SK-N-SH (cell line): Measurements from ENCODE around the gene TMEM92. TPM values are rescaled to one million over a fixed set of nuclear protein-coding genes. Genes with fewer than 3 reads are reported as not detected.

Experiments used
- CTCF ChIA-PET: fragments of 300-600, 350-600 bp; formaldehyde crosslinking; extraction: SDS; loops from one replicate; lab custom pipeline; 2021; lab: Yijun Ruan, JAX
- POLR2A ChIA-PET: fragments of 350-600 bp; sonication (Branson Sonifier 250); formaldehyde crosslinking; extraction: SDS; loops from one replicate; lab custom pipeline; 2020; ENCODE audit warnings: antibody characterized with exemption, inconsistent platforms; lab: Yijun Ruan, JAX
- DNase-seq: peaks from one replicate; pipeline ENCODE4 v3.0.0; 2012
- H2AFZ ChIP-seq: fragments of 200-600 bp; sonication (generic); 2 replicates; pipeline ENCODE4 v1.8.1; 2016; ENCODE audit warnings: antibody characterized with exemption, mild to moderate bottlenecking, low read depth
- H3F3A ChIP-seq: fragments of 200-600 bp; sonication (generic); replicated peaks from 2 replicates; pipeline ENCODE3; 2016; ENCODE audit warnings: antibody characterized with exemption, mild to moderate bottlenecking; ENCODE audit not compliant: insufficient read depth
- H3K27ac ChIP-seq, 2 experiments: fragments of 200-500 bp in 1 of 2; fragments of 200-600 bp in 1 of 2; sonication (Bioruptor generic) in 1 of 2; sonication (generic), shearing (Covaris generic) in 1 of 2; 2 replicates each; pipeline versions ENCODE4 v1.5.1 to v1.6.1; 2014 to 2016; ENCODE audit warnings: low read depth in 2 of 2, inconsistent platforms in 1 of 2, low read length in 1 of 2, mild to moderate bottlenecking in 1 of 2, mixed read lengths in 1 of 2
- H3K27me3 ChIP-seq: fragments of 200-600 bp; sonication (generic), shearing (Covaris generic); 2 replicates; pipeline ENCODE4 v1.6.1; 2016; ENCODE audit warnings: mixed run types; ENCODE audit not compliant: insufficient read depth
- H3K36me3 ChIP-seq, 2 experiments: fragments of 200-500 bp in 1 of 2; fragments of 200-600 bp in 1 of 2; sonication (Bioruptor generic) in 1 of 2; sonication (generic) in 1 of 2; replicated peaks in 1 of 2; 2 replicates each; pipeline versions ENCODE3 to v1.5.1; 2014 to 2016; ENCODE audit warnings: low read length in 1 of 2, mild to moderate bottlenecking in 1 of 2; ENCODE audit not compliant: insufficient read depth in 2 of 2, control insufficient read depth in 1 of 2
- H3K4me1 ChIP-seq, 2 experiments: fragments of 200-500 bp in 1 of 2; fragments of 200-600 bp in 1 of 2; sonication (Bioruptor generic) in 1 of 2; sonication (generic), shearing (Covaris generic) in 1 of 2; 2 replicates each; pipeline versions ENCODE4 v1.5.1 to v1.6.1; 2014 to 2016; ENCODE audit warnings: low read depth in 1 of 2, low read length in 1 of 2, mixed run types in 1 of 2; ENCODE audit not compliant: insufficient read depth in 2 of 2, control insufficient read depth in 1 of 2
- H3K4me2 ChIP-seq: fragments of 200-600 bp; sonication (generic), shearing (Covaris generic); 2 replicates; pipeline ENCODE4 v1.6.1; 2017; ENCODE audit warnings: mixed run types
- H3K4me3 ChIP-seq, 2 experiments: fragments of 200-500 bp in 1 of 2; fragments of 200-600 bp in 1 of 2; sonication (Bioruptor generic) in 1 of 2; sonication (generic), shearing (Covaris generic) in 1 of 2; 2 replicates each; pipeline versions ENCODE4 v1.5.1 to v1.8.1; 2014 to 2016; ENCODE audit warnings: low read depth in 2 of 2, inconsistent platforms in 1 of 2, low read length in 1 of 2, mild to moderate bottlenecking in 1 of 2, mixed read lengths in 1 of 2, moderate library complexity in 1 of 2
- H3K79me2 ChIP-seq: fragments of 200-600 bp; sonication (generic); 2 replicates; pipeline ENCODE4 v1.8.1; 2017; ENCODE audit warnings: mild to moderate bottlenecking; ENCODE audit not compliant: insufficient read depth
- H3K9ac ChIP-seq: fragments of 200-600 bp; sonication (generic); 2 replicates; pipeline ENCODE4 v1.6.1; 2017; ENCODE audit warnings: mixed run types
- H3K9me2 ChIP-seq: fragments of 200-600 bp; sonication (generic); 2 replicates; pipeline ENCODE4 v1.6.1; 2017; ENCODE audit warnings: mixed run types
- H3K9me3 ChIP-seq: fragments of 200-600 bp; sonication (generic); 2 replicates; pipeline ENCODE4 v1.6.1; 2017; ENCODE audit warnings: mixed run types, mild to moderate bottlenecking, moderate library complexity
- H4K20me1 ChIP-seq: fragments of 200-600 bp; sonication (generic); 2 replicates; pipeline ENCODE4 v1.6.1; 2017; ENCODE audit warnings: mild to moderate bottlenecking, mixed run types; ENCODE audit not compliant: insufficient read depth
- ELF1 ChIP-seq: IDR thresholded peaks from 2 replicates; pipeline ENCODE4 v1.4.0; 2012
- EP300 ChIP-seq, 2 experiments: IDR thresholded peaks; 2 replicates each; pipeline versions ENCODE4 v1.4.0 to v1.6.1; 2012; ENCODE audit warnings: borderline replicate concordance in 1 of 2, low read depth in 1 of 2, low read length in 1 of 2
- GATA2 ChIP-seq: sonication (generic); formaldehyde crosslinking; IDR thresholded peaks from 2 replicates; pipeline ENCODE4 v1.5.0; 2020; ENCODE audit warnings: mild to moderate bottlenecking, missing genetic modification reagents
- IRF3 ChIP-seq: fragments of 150-350 bp; IDR thresholded peaks from 2 replicates; pipeline ENCODE4 v1.6.1; 2016; ENCODE audit warnings: mild to moderate bottlenecking, low read depth, low read length
- JUND ChIP-seq: IDR thresholded peaks from 2 replicates; pipeline ENCODE4 v1.4.0; 2012
- MEF2A ChIP-seq: IDR thresholded peaks from 2 replicates; pipeline ENCODE4 v1.4.0; 2012; ENCODE audit warnings: low read depth, borderline replicate concordance
- MXI1 ChIP-seq: IDR thresholded peaks from 2 replicates; pipeline ENCODE4 v1.6.1; 2012; ENCODE audit warnings: mild to moderate bottlenecking, low read depth, low read length, improper control_type of control experiment
- NFIC ChIP-seq: IDR thresholded peaks from 2 replicates; pipeline ENCODE4 v1.4.0; 2012; ENCODE audit warnings: borderline replicate concordance
- RFX5 ChIP-seq: IDR thresholded peaks from 2 replicates; pipeline ENCODE4 v1.6.1; 2012; ENCODE audit warnings: mild to moderate bottlenecking, improper control_type of control experiment, low read length
- SMC3 ChIP-seq: IDR thresholded peaks from 2 replicates; pipeline ENCODE4 v1.6.1; 2012; ENCODE audit warnings: low read depth, low read length, improper control_type of control experiment
- USF2 ChIP-seq: fragments of 150-350 bp; IDR thresholded peaks from 2 replicates; pipeline ENCODE4 v1.6.1; 2017; ENCODE audit warnings: antibody characterized with exemption, low read length, low read depth, borderline replicate concordance
- WGBS: methylation state at CpG from one replicate; pipeline ENCODE4 v1.1.6; 2017; ENCODE audit warnings: low lambda C conversion rate; 5-methylcytosine and 5-hydroxymethylcytosine counted together
- polyA plus RNA-seq, 3 experiments: library from polyadenylated mRNA; depleted of rRNA; stranded (reverse); fragments of >200 nt; gene quantifications; 2 replicates each; pipeline ENCODE4 v1.2.3, GENCODE V29; 2012
- TF ChIP-seq, protein P1 (sequence below): IDR thresholded peaks from 2 replicates; pipeline ENCODE4 v1.6.1; 2012; ENCODE audit warnings: mild to moderate bottlenecking, low read depth, low read length, moderate library complexity

Gene TMEM92
- polyA plus RNA-seq, 1 of the 3 experiments (the other 2 are of a cell fraction): 0.46 TPM

- TF ChIP-seq GATA2 (CRISPR knock-in tag) (no peak), MEF2A (no peak), JUND (no peak), MXI1 (no peak), RFX5 (no peak), NFIC (no peak), EP300 (IDR thresholded peaks at IDR 0.05; ENCODE audit: borderline replicate concordance in 1 of 2, low read depth in 1 of 2, low read length in 1 of 2) (no peak), USF2 (no peak), SMC3 (no peak), ELF1 (no peak), IRF3 (no peak)
- TF ChIP-seq, protein P1, sequence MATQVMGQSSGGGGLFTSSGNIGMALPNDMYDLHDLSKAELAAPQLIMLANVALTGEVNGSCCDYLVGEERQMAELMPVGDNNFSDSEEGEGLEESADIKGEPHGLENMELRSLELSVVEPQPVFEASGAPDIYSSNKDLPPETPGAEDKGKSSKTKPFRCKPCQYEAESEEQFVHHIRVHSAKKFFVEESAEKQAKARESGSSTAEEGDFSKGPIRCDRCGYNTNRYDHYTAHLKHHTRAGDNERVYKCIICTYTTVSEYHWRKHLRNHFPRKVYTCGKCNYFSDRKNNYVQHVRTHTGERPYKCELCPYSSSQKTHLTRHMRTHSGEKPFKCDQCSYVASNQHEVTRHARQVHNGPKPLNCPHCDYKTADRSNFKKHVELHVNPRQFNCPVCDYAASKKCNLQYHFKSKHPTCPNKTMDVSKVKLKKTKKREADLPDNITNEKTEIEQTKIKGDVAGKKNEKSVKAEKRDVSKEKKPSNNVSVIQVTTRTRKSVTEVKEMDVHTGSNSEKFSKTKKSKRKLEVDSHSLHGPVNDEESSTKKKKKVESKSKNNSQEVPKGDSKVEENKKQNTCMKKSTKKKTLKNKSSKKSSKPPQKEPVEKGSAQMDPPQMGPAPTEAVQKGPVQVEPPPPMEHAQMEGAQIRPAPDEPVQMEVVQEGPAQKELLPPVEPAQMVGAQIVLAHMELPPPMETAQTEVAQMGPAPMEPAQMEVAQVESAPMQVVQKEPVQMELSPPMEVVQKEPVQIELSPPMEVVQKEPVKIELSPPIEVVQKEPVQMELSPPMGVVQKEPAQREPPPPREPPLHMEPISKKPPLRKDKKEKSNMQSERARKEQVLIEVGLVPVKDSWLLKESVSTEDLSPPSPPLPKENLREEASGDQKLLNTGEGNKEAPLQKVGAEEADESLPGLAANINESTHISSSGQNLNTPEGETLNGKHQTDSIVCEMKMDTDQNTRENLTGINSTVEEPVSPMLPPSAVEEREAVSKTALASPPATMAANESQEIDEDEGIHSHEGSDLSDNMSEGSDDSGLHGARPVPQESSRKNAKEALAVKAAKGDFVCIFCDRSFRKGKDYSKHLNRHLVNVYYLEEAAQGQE: no peak
- Histone ChIP-seq H3F3A (peaks cover 8% of the 10 kb centered on the region), H3K4me2 (no peak overlapping the region), H3K27me3 (no peaks in the 10 kb centered on the region), H3K79me2 (no peaks in the 10 kb centered on the region), H3K4me3 (no peak overlapping the region), H3K9ac (no peak overlapping the region), H3K4me1 (peaks cover 42 to 56% of the 10 kb centered on the region in 2 experiments; a peak in 3 of 4 replicates), H3K9me3 (no peaks in the 10 kb centered on the region), H2AFZ (no peak overlapping the region), H3K9me2 (no peaks in the 10 kb centered on the region), H3K36me3 (no peaks in the 10 kb centered on the region), H4K20me1 (no peaks in the 10 kb centered on the region), H3K27ac (no peak overlapping the region)
- ChIA-PET POLR2A (no interaction called here), CTCF (interaction anchor here (0.9 to 53.3 kb wide), 5 partner anchors 10 to 84 kb away, joined by 3 to 2150 read pairs (median 12); partner anchors contain the start of genes COL1A1 and TMEM92)
- DNase-seq: no peak
- WGBS: 93% methylated on average over 14 of the region's 14 CpGs
Observed at GRCh38 chr17:50262001-50262794, 12.1 kb upstream of the TMEM92 start.
